OCI-LY7 (cell line): ENCODE results near the gene TPCN2. TPM values are rescaled to one million over a fixed set of nuclear protein-coding genes. Genes with fewer than 3 reads are reported as not detected.
A peak's percentile ranks its signal among the peaks of the same experiment; 100 is the strongest.

Experiments used
- BruUV-seq: library from RNA; stranded (reverse); fragments of 400-500 nt; replicated peaks from 2 replicates; lab custom pipeline; 2021; lab: Mats Ljungman, UMichigan
- CTCF ChIA-PET: fragments of 300-600 bp; sonication (Branson Sonifier 250); formaldehyde crosslinking; loops from one replicate; lab custom pipeline; 2022; ENCODE audit warnings: antibody characterized with exemption; ENCODE audit not compliant: unreplicated experiment; lab: Charles Lee
- POLR2A ChIA-PET: fragments of 300-600 bp; sonication (Branson Sonifier 250); formaldehyde crosslinking; loops from one replicate; lab custom pipeline; 2022; ENCODE audit warnings: antibody characterized with exemption; lab: Charles Lee
- DNase-seq: peaks from one replicate; pipeline ENCODE4 v3.0.0-alpha.2; 2015; ENCODE audit warnings: low spot score
- H2AFZ ChIP-seq: fragments of 200-600 bp; sonication (generic), shearing (Covaris generic); 2 replicates; pipeline ENCODE4 v1.6.1; 2014; ENCODE audit warnings: mild to moderate bottlenecking, antibody characterized with exemption, low read length, moderate library complexity
- H3K27ac ChIP-seq: fragments of 200-600 bp; sonication (generic); 2 replicates; pipeline ENCODE4 v1.5.1; 2014; ENCODE audit warnings: mixed run types, low read depth, mild to moderate bottlenecking, moderate library complexity, low read length, inconsistent platforms; ENCODE audit not compliant: poor library complexity, severe bottlenecking
- H3K36me3 ChIP-seq: fragments of 200-600 bp; sonication (generic); 2 replicates; pipeline ENCODE4 v1.6.1; 2014; ENCODE audit warnings: mild to moderate bottlenecking, antibody characterized with exemption, low read length, moderate library complexity, mixed read lengths; ENCODE audit not compliant: insufficient read depth
- H3K4me1 ChIP-seq: fragments of 200-600 bp; sonication (generic); 2 replicates; pipeline ENCODE4 v1.5.1; 2014; ENCODE audit warnings: mild to moderate bottlenecking, low read length; ENCODE audit not compliant: insufficient read depth, poor library complexity, severe bottlenecking
- H3K4me2 ChIP-seq: fragments of 200-600 bp; sonication (generic); 2 replicates; pipeline ENCODE4 v1.6.1; 2014; ENCODE audit warnings: mild to moderate bottlenecking, low read length
- H3K4me3 ChIP-seq: fragments of 200-600 bp; sonication (generic); 2 replicates; pipeline ENCODE4 v1.5.1; 2014; ENCODE audit warnings: mild to moderate bottlenecking, low read depth, low read length; ENCODE audit not compliant: poor library complexity, severe bottlenecking
- H3K79me2 ChIP-seq: fragments of 200-600 bp; sonication (generic); 2 replicates; pipeline ENCODE4 v1.6.1; 2016; ENCODE audit warnings: low read depth, mild to moderate bottlenecking, low read length, moderate library complexity, mixed read lengths; ENCODE audit not compliant: insufficient read depth
- H3K9me2 ChIP-seq: fragments of 200-600 bp; sonication (generic); 2 replicates; pipeline ENCODE4 v1.6.1; 2016; ENCODE audit warnings: mild to moderate bottlenecking, low read length, mixed read lengths; ENCODE audit not compliant: insufficient read depth
- H3K9me3 ChIP-seq: fragments of 200-600 bp; sonication (generic); 2 replicates; pipeline ENCODE4 v1.6.1; 2014; ENCODE audit warnings: mild to moderate bottlenecking, mixed run types, low read length, mixed read lengths
- H4K20me1 ChIP-seq: fragments of 200-600 bp; sonication (generic); 2 replicates; pipeline ENCODE4 v1.6.1; 2014; ENCODE audit warnings: mild to moderate bottlenecking, antibody characterized with exemption, low read length, moderate library complexity, mixed read lengths; ENCODE audit not compliant: insufficient read depth
- CTCF ChIP-seq: fragments of 200-600 bp; sonication (generic); conservative IDR thresholded peaks from 2 replicates; pipeline ENCODE4 v1.5.1; 2014; ENCODE audit warnings: mild to moderate bottlenecking, antibody characterized with exemption, low read length, moderate library complexity, mixed read lengths
- EZH2phosphoT487 ChIP-seq: fragments of 200-600 bp; sonication (generic); IDR thresholded peaks from 2 replicates; pipeline ENCODE4 v1.6.1; 2018; ENCODE audit warnings: low read depth, borderline replicate concordance, mild to moderate bottlenecking, mixed run types, antibody characterized with exemption, low read length, moderate library complexity, mixed read lengths
- intact Hi-C: fragments of 100-400 bp; cut with micrococcal nuclease; formaldehyde crosslinking; loops from one replicate; pipeline ENCODE4 v1.10.0; 2022; ENCODE audit not compliant: unreplicated experiment
- total RNA-seq, 2 experiments: library from RNA; depleted of rRNA in 1 of 2; stranded (reverse); fragments of >200 nt in 1 of 2; shearing (Covaris generic) in 1 of 2; gene quantifications; 2 replicates each; pipeline ENCODE4 v1.2.3, GENCODE V29; 2014 to 2022

TPCN2 gene
- total RNA-seq, 2 experiments from 2014 or later = 21.5 to 65.2 TPM

GRCh38 chr11:69140635-69141034 is 91.9 kb downstream of the TPCN2 start:
- no TSS peak for BruUV-seq
- ChIA-PET POLR2A (interaction anchor here (0.5 kb wide), 1 partner anchor 79 kb away, joined by 5 read pairs; no protein-coding TSS in a partner anchor), CTCF (no interaction called here)
- Histone ChIP-seq H3K4me2 (no peak overlapping the region), H3K79me2 (no peaks in the 10 kb centered on the region), H3K9me3 (no peaks in the 10 kb centered on the region), H3K27ac (no peak overlapping the region), H4K20me1 (no peaks in the 10 kb centered on the region), H3K4me3 (no peak overlapping the region), H3K36me3 (no peaks in the 10 kb centered on the region), H2AFZ (no peak overlapping the region), H3K9me2 (no peaks in the 10 kb centered on the region), H3K4me1 (no peaks in the 10 kb centered on the region)
- TF ChIP-seq EZH2phosphoT487 = no peak
- no peak for TF ChIP-seq CTCF
- no peak for DNase-seq
- intact Hi-C loops = no loop called here

- no peak for DNase-seq
- Histone ChIP-seq H3K4me2 (no peak overlapping the region), H3K79me2 (no peaks in the 10 kb centered on the region), H3K9me2 (no peaks in the 10 kb centered on the region), H3K4me3 (no peak overlapping the region), H3K27ac (no peak overlapping the region), H3K36me3 (no peaks in the 10 kb centered on the region), H3K4me1 (no peaks in the 10 kb centered on the region), H2AFZ (no peak overlapping the region), H3K9me3 (no peaks in the 10 kb centered on the region), H4K20me1 (no peaks in the 10 kb centered on the region)
- ChIA-PET POLR2A (no interaction called here), CTCF (no interaction called here)
- intact Hi-C loops = no loop called here
- no TSS peak for BruUV-seq
- no peak for TF ChIP-seq CTCF
- TF ChIP-seq EZH2phosphoT487 = no peak
These were observed 93.0 kb downstream of the TPCN2 start for GRCh38 chr11:69141742-69142141.

- no TSS peak for BruUV-seq
- CTCF ChIA-PET = no interaction called here
- intact Hi-C loops = no loop called here
- H3K36me3 ChIP-seq = no peaks in the 10 kb centered on the region
- DNase-seq = peak; percentile 12
- no peak overlapping the region for H3K27ac ChIP-seq
- H3K9me3 ChIP-seq = no peaks in the 10 kb centered on the region
- no peak overlapping the region for H3K4me2 ChIP-seq
- TF ChIP-seq EZH2phosphoT487 = no peak
- TF ChIP-seq CTCF = no peak
- no peaks in the 10 kb centered on the region for H3K79me2 ChIP-seq
- no peaks in the 10 kb centered on the region for H3K9me2 ChIP-seq
- H4K20me1 ChIP-seq = no peaks in the 10 kb centered on the region
- H3K4me1 ChIP-seq = no peaks in the 10 kb centered on the region
- no peak overlapping the region for H3K4me3 ChIP-seq
- H2AFZ ChIP-seq = no peak overlapping the region
- POLR2A ChIA-PET = interaction anchor here (0.5 to 0.6 kb wide), 2 partner anchors 9 to 96 kb away, joined by 4 to 5 read pairs; no protein-coding TSS in a partner anchor
These were observed 94.2 kb downstream of the TPCN2 start for GRCh38 chr11:69142895-69143294.
